Neural progenitor cell (in vitro differentiated cells): ENCODE measurements around the gene NLRC3. TPM values are rescaled to one million over a fixed set of nuclear protein-coding genes. Genes with fewer than 3 reads are reported as not detected.

Experiments
- DNase-seq: peaks from one replicate; pipeline ENCODE4 v3.0.0-alpha.2; 2016; ENCODE audit warnings: low spot score
- H2AFZ ChIP-seq: fragments of 200-600 bp; sonication (generic); replicated peaks from 2 replicates; pipeline ENCODE4 v1.6.1; 2016; ENCODE audit warnings: antibody characterized with exemption
- H3F3A ChIP-seq: fragments of 200-600 bp; sonication (generic); 2 replicates; pipeline ENCODE4 v1.6.1; 2016; ENCODE audit warnings: antibody characterized with exemption, low read depth
- H3K27ac ChIP-seq: fragments of 200-600 bp; sonication (generic); 2 replicates; pipeline ENCODE4 v1.5.1; 2016; ENCODE audit warnings: mild to moderate bottlenecking
- H3K27me3 ChIP-seq: fragments of 200-600 bp; sonication (generic); 2 replicates; pipeline ENCODE4 v1.6.1; 2016; ENCODE audit warnings: mild to moderate bottlenecking, moderate library complexity
- H3K36me3 ChIP-seq: fragments of 200-600 bp; sonication (generic); 2 replicates; pipeline ENCODE4 v1.5.1; 2016
- H3K4me1 ChIP-seq: fragments of 200-600 bp; sonication (generic); 2 replicates; pipeline ENCODE4 v1.6.1; 2016; ENCODE audit warnings: mixed run types
- H3K4me2 ChIP-seq: fragments of 200-600 bp; sonication (generic); 2 replicates; pipeline ENCODE4 v1.6.1; 2016
- H3K4me3 ChIP-seq: fragments of 200-600 bp; sonication (generic); 2 replicates; pipeline ENCODE4 v1.5.1; 2016
- H3K79me2 ChIP-seq: fragments of 200-600 bp; sonication (generic); 2 replicates; pipeline ENCODE4 v1.6.1; 2016; ENCODE audit warnings: low read depth
- H3K9ac ChIP-seq: fragments of 200-600 bp; sonication (generic); 2 replicates; pipeline ENCODE4 v1.6.1; 2016
- H3K9me3 ChIP-seq: fragments of 200-600 bp; sonication (generic); 2 replicates; pipeline ENCODE4 v1.5.1; 2016; ENCODE audit warnings: low read depth
- H4K20me1 ChIP-seq: fragments of 200-600 bp; sonication (generic); 2 replicates; pipeline ENCODE4 v1.6.1; 2016; ENCODE audit warnings: low read depth
- H3K27ac Mint-ChIP-seq: 3 replicates; pipeline ENCODE4 v1.8.0; 2021; ENCODE audit warnings: mixed read lengths
- H3K27me3 Mint-ChIP-seq: 2 replicates; pipeline ENCODE4 v1.8.0; 2022; ENCODE audit warnings: low read depth, mild to moderate bottlenecking, inconsistent platforms, moderate library complexity, mixed read lengths; ENCODE audit not compliant: insufficient read depth
- H3K36me3 Mint-ChIP-seq: 3 replicates; pipeline ENCODE4 v1.8.0; 2021; ENCODE audit warnings: mixed read lengths
- H3K4me1 Mint-ChIP-seq: 3 replicates; pipeline ENCODE4 v1.8.0; 2021; ENCODE audit warnings: mixed read lengths
- H3K4me3 Mint-ChIP-seq: 3 replicates; pipeline ENCODE4 v1.8.0; 2021; ENCODE audit warnings: mild to moderate bottlenecking, moderate library complexity, mixed read lengths
- H3K9me3 Mint-ChIP-seq: 3 replicates; pipeline ENCODE4 v1.8.0; 2020; ENCODE audit warnings: mixed read lengths
- EZH2 ChIP-seq: fragments of 200-600 bp; sonication (generic); IDR thresholded peaks from 2 replicates; pipeline ENCODE4 v1.6.1; 2017; ENCODE audit warnings: antibody characterized with exemption, mild to moderate bottlenecking, moderate library complexity
- EZH2phosphoT487 ChIP-seq: fragments of 200-600 bp; sonication (generic); IDR thresholded peaks from 2 replicates; pipeline ENCODE4 v1.6.1; 2017; ENCODE audit warnings: antibody characterized with exemption
- total RNA-seq: library from RNA; depleted of rRNA; stranded (reverse); fragments of >200 nt; gene quantifications from 2 replicates; pipeline ENCODE4 v1.2.3, GENCODE V29; 2015; ENCODE audit warnings: low replicate concordance
- TF ChIP-seq, protein P1 (sequence below): fragments of 200-600 bp; sonication (generic); IDR thresholded peaks from 2 replicates; pipeline ENCODE4 v1.5.1; 2017; ENCODE audit warnings: antibody characterized with exemption, mild to moderate bottlenecking

NLRC3 gene
- total RNA-seq, 1 donor from 2014 or later: not detected

DNA sequence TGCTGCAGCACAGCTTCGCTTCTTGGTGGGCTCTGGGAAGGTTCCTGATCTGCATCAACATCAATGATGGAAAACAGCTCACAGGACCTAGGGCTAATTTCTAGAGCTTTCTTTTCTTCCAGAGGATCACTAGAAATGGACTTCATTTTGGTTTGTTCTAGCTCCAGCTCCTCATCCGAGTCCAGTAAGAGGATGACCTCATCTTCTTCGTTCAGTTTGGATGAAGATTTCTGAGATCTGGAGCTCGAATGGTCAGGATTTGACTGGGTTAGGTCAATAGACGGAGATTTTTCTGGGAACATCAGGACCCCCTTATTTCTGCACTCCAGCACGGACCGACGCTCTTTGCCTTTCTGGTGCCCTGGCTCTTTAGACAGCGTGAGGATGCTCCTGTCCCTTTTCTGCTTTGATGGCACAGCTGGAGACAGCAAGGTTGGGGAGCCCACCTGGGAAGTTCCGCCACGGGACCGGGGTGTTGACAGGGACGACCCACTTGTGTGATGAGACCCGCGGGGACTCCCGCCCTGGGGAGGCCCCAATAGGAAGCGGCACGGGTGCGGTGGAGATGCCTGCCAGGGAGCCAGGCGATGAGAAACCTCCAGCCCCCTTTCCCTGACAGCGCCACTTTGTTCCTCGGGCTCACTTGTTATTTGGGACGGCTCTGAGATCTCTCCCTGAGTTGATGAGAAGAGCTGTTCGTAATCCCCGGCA is 12.9 kb upstream of the NLRC3 start:
- no peaks in the 10 kb centered on the region for H4K20me1 ChIP-seq
- no peak overlapping the region for H3K4me3 ChIP-seq
- no peaks in the 10 kb centered on the region for H3F3A ChIP-seq
- H3K36me3 ChIP-seq: no peaks in the 10 kb centered on the region
- H3K27ac ChIP-seq: no peak overlapping the region
- no peak overlapping the region for H3K4me3 Mint-ChIP-seq
- no peak overlapping the region for H3K27ac Mint-ChIP-seq
- H3K9me3 Mint-ChIP-seq: no peaks in the 10 kb centered on the region
- no peak overlapping the region for H2AFZ ChIP-seq
- no peak overlapping the region for H3K9ac ChIP-seq
- H3K4me2 ChIP-seq: no peak overlapping the region
- H3K9me3 ChIP-seq: no peaks in the 10 kb centered on the region
- peaks cover 16% of the 10 kb centered on the region for H3K36me3 Mint-ChIP-seq
- H3K27me3 ChIP-seq: no peaks in the 10 kb centered on the region
- no peaks in the 10 kb centered on the region for H3K4me1 Mint-ChIP-seq
- no peaks in the 10 kb centered on the region for H3K79me2 ChIP-seq
- H3K27me3 Mint-ChIP-seq: no peaks in the 10 kb centered on the region
- no peaks in the 10 kb centered on the region for H3K4me1 ChIP-seq
- TF ChIP-seq EZH2phosphoT487 (no peak), EZH2 (no peak)
- TF ChIP-seq, protein P1, sequence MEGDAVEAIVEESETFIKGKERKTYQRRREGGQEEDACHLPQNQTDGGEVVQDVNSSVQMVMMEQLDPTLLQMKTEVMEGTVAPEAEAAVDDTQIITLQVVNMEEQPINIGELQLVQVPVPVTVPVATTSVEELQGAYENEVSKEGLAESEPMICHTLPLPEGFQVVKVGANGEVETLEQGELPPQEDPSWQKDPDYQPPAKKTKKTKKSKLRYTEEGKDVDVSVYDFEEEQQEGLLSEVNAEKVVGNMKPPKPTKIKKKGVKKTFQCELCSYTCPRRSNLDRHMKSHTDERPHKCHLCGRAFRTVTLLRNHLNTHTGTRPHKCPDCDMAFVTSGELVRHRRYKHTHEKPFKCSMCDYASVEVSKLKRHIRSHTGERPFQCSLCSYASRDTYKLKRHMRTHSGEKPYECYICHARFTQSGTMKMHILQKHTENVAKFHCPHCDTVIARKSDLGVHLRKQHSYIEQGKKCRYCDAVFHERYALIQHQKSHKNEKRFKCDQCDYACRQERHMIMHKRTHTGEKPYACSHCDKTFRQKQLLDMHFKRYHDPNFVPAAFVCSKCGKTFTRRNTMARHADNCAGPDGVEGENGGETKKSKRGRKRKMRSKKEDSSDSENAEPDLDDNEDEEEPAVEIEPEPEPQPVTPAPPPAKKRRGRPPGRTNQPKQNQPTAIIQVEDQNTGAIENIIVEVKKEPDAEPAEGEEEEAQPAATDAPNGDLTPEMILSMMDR: no peak
- DNase-seq: no peak

DNA sequence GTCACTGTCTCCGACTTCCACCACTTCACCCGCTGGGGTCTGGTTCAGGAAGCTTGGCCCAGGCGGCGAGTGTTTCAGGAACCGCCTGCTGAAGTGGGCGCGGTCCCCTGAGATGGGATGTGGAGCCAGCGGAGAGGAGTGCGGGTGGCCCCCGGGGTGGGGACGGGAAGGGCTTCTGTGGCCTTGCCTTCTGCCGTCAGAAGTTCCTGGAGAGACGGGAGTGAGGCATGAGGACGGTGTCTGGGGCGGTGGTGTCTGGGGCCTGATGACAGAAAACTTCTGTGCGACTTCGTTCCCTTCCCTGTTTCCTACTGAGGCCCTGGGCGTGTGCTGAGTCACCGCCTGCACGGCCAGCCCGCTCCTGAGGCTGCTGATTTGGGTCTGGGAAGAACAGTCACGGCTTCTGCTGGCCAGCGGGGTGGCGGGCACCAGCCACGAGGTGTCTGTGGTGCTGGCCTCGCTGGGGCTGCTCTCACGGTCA is 12.3 kb upstream of the NLRC3 start:
- H3K27ac ChIP-seq: no peak overlapping the region
- peaks cover 16% of the 10 kb centered on the region for H3K36me3 Mint-ChIP-seq
- H3K4me3 Mint-ChIP-seq: no peak overlapping the region
- H2AFZ ChIP-seq: no peak overlapping the region
- H3K9me3 Mint-ChIP-seq: no peaks in the 10 kb centered on the region
- no peaks in the 10 kb centered on the region for H3F3A ChIP-seq
- H3K4me2 ChIP-seq: no peak overlapping the region
- H3K4me1 ChIP-seq: no peaks in the 10 kb centered on the region
- no peak overlapping the region for H3K9ac ChIP-seq
- no peak overlapping the region for H3K27ac Mint-ChIP-seq
- no peaks in the 10 kb centered on the region for H4K20me1 ChIP-seq
- H3K4me3 ChIP-seq: no peak overlapping the region
- H3K9me3 ChIP-seq: no peaks in the 10 kb centered on the region
- no peaks in the 10 kb centered on the region for H3K79me2 ChIP-seq
- DNase-seq: no peak
- H3K27me3 Mint-ChIP-seq: no peaks in the 10 kb centered on the region
- no peaks in the 10 kb centered on the region for H3K4me1 Mint-ChIP-seq
- no peaks in the 10 kb centered on the region for H3K27me3 ChIP-seq
- TF ChIP-seq, protein P1: no peak
- TF ChIP-seq EZH2 (no peak), EZH2phosphoT487 (no peak)
- no peaks in the 10 kb centered on the region for H3K36me3 ChIP-seq

DNA sequence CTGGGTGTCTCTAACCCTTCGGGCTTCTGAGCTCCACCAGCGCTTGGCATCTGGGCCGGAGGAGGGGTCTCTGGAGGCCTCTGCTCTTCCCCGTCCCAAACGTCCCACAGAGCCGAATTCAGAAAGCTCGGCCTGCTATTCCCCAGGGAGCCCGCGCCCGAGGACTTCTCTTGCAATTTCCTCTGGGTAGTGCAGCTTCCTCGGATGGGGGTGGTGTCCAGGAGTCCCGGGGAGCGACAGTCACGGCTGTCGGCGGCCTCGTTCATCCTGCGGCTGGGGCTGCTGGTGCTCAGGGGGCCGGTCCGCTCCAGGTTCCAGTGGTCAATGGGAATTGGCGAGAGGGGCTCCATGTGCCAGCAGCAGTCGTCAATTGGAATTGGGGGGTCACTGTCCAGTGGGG is 11.8 kb upstream of the NLRC3 start:
- Histone ChIP-seq H3K4me1 (no peaks in the 10 kb centered on the region), H3K36me3 (no peaks in the 10 kb centered on the region), H4K20me1 (no peaks in the 10 kb centered on the region), H2AFZ (no peak overlapping the region), H3K4me3 (no peak overlapping the region), H3K27me3 (no peaks in the 10 kb centered on the region), H3K27ac (no peak overlapping the region), H3K9me3 (no peaks in the 10 kb centered on the region), H3K4me2 (no peak overlapping the region), H3F3A (no peaks in the 10 kb centered on the region), H3K9ac (no peak overlapping the region), H3K79me2 (no peaks in the 10 kb centered on the region)
- Mint-ChIP-seq H3K27ac (no peak overlapping the region), H3K36me3 (peaks cover 12% of the 10 kb centered on the region), H3K27me3 (no peaks in the 10 kb centered on the region), H3K4me1 (no peaks in the 10 kb centered on the region), H3K4me3 (no peak overlapping the region), H3K9me3 (no peaks in the 10 kb centered on the region)
- DNase-seq: no peak
- TF ChIP-seq, protein P1: no peak
- TF ChIP-seq EZH2 (no peak), EZH2phosphoT487 (no peak)
